GM12872 (cell line): ENCODE measurements around the gene SAMD4B.

Experiments used
- CTCF ChIP-seq: IDR thresholded peaks from 3 replicates; pipeline ENCODE4 v1.5.1; 2011; ENCODE audit warnings: low read depth, mild to moderate bottlenecking, low read length, moderate library complexity; ENCODE audit not compliant: insufficient read depth

SAMD4B gene

GRCh38 chr19:39369200-39369599 lies 27.0 kb downstream of the SAMD4B start:
- no peak for TF ChIP-seq CTCF

GRCh38 chr19:39370735-39371134 lies 28.5 kb downstream of the SAMD4B start:
- no peak for TF ChIP-seq CTCF

GRCh38 chr19:39372047-39372802 lies 30.0 kb downstream of the SAMD4B start:
- no peak for TF ChIP-seq CTCF

- no peak for TF ChIP-seq CTCF
Measured at GRCh38 chr19:39372941-39373340, 30.7 kb downstream of the SAMD4B start.

- TF ChIP-seq CTCF, result no peak
Measured at GRCh38 chr19:39375929-39376328, 33.7 kb downstream of the SAMD4B start.

GRCh38 chr19:39377373-39378362 lies 35.4 kb downstream of the SAMD4B start:
- TF ChIP-seq CTCF, result no peak

- TF ChIP-seq CTCF, result no peak
Measured at GRCh38 chr19:39379865-39380396, 37.7 kb downstream of the SAMD4B start.
